ENCODE data around the gene SHCBP1L. TPM values are rescaled to one million over a fixed set of nuclear protein-coding genes. Genes with fewer than 3 reads are reported as not detected.

SHCBP1L gene
- total RNA-seq, 1 experiment from 2014 or later = not detected

- POLR2A ChIA-PET = no interaction called here
- Mint-ChIP-seq H3K27me3 (ENCODE audit: low read depth) (no peaks in the 10 kb centered on the region), H3K4me3 (no peak overlapping the region), H3K27ac (peak overlapping the region; percentile 68; the same call in 1 of the 2 replicates), H3K36me3 (peaks cover 34% of the 10 kb centered on the region), H3K4me1 (peaks cover 12% of the 10 kb centered on the region), H3K9me3 (peaks cover 23% of the 10 kb centered on the region)
- TF ChIP-seq, protein P1, sequence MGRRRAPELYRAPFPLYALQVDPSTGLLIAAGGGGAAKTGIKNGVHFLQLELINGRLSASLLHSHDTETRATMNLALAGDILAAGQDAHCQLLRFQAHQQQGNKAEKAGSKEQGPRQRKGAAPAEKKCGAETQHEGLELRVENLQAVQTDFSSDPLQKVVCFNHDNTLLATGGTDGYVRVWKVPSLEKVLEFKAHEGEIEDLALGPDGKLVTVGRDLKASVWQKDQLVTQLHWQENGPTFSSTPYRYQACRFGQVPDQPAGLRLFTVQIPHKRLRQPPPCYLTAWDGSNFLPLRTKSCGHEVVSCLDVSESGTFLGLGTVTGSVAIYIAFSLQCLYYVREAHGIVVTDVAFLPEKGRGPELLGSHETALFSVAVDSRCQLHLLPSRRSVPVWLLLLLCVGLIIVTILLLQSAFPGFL (CRISPR knock-in tag; IDR thresholded peaks at IDR 0.05; ENCODE audit: borderline replicate concordance) = no peak
- TF ChIP-seq ZNF671 (CRISPR knock-in tag; IDR thresholded peaks at IDR 0.05) (peak; percentile 39; the same call in 1 of the 2 replicates), AR (CRISPR knock-in tag; IDR thresholded peaks at IDR 0.05) (peak; percentile 13; the same call in 1 of the 2 replicates), ZMAT4 (CRISPR knock-in tag; IDR thresholded peaks at IDR 0.05) (0 out of 2 replicates have a peak, but pooled peaks have one; percentile 39), EMX1 (CRISPR knock-in tag; IDR thresholded peaks at IDR 0.05) (0 out of 2 replicates have a peak, but pooled peaks have one; percentile 2)
- ATAC-seq (peak; percentile 9), DNase-seq (ENCODE audit: low spot score) (no peak)
- CTCF ChIA-PET = interaction anchor here (1.9 kb wide), 1 partner anchor 20 kb away, joined by 6 read pairs; no protein-coding TSS in a partner anchor
These were observed 63.0 kb downstream of the SHCBP1L start for GRCh38 chr1:182889997-182890396.

- ATAC-seq = peak; percentile 10; the same call in 1 of the 2 replicates
- no peak overlapping the region for H3K4me3 Mint-ChIP-seq
- no peak for DNase-seq (ENCODE audit: low spot score)
- peak overlapping the region; percentile 81 for H3K27ac Mint-ChIP-seq
- H3K27me3 Mint-ChIP-seq (ENCODE audit: low read depth) = no peaks in the 10 kb centered on the region
- peaks cover 42% of the 10 kb centered on the region for H3K36me3 Mint-ChIP-seq
- H3K4me1 Mint-ChIP-seq = peaks cover 12% of the 10 kb centered on the region
- TF ChIP-seq OVOL2 (CRISPR knock-in tag; IDR thresholded peaks at IDR 0.05; ENCODE audit: borderline replicate concordance) (no peak), PRRX2 (CRISPR knock-in tag; IDR thresholded peaks at IDR 0.05) (peak; percentile 74; the same call in 1 of the 2 replicates), STAT6 (CRISPR knock-in tag; conservative IDR thresholded peaks at IDR 0.05; ENCODE audit: low read depth) (no peak), MXD4 (CRISPR knock-in tag; IDR thresholded peaks at IDR 0.05; ENCODE audit: borderline replicate concordance) (no peak), SOX15 (CRISPR knock-in tag; IDR thresholded peaks at IDR 0.05) (no peak)
- TF ChIP-seq, protein P2, sequence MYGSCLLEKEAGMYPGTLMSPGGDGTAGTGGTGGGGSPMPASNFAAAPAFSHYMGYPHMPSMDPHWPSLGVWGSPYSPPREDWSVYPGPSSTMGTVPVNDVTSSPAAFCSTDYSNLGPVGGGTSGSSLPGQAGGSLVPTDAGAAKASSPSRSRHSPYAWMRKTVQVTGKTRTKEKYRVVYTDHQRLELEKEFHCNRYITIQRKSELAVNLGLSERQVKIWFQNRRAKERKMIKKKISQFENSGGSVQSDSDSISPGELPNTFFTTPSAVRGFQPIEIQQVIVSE (CRISPR knock-in tag; IDR thresholded peaks at IDR 0.05; ENCODE audit: borderline replicate concordance) = no peak
- TF ChIP-seq, protein P3, sequence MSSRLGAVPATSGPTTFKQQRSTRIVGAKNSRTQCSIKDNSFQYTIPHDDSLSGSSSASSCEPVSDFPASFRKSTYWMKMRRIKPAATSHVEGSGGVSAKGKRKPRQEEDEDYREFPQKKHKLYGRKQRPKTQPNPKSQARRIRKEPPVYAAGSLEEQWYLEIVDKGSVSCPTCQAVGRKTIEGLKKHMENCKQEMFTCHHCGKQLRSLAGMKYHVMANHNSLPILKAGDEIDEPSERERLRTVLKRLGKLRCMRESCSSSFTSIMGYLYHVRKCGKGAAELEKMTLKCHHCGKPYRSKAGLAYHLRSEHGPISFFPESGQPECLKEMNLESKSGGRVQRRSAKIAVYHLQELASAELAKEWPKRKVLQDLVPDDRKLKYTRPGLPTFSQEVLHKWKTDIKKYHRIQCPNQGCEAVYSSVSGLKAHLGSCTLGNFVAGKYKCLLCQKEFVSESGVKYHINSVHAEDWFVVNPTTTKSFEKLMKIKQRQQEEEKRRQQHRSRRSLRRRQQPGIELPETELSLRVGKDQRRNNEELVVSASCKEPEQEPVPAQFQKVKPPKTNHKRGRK (CRISPR knock-in tag; IDR thresholded peaks at IDR 0.05; ENCODE audit: borderline replicate concordance) = no peak
- CTCF ChIA-PET = interaction anchor here (0.6 to 1.9 kb wide), 3 partner anchors 21 to 346 kb away, joined by 3 to 6 read pairs (median 4); no protein-coding TSS in a partner anchor
- POLR2A ChIA-PET = interaction anchor here (0.5 to 1.0 kb wide), 3 partner anchors 49 to 1903 kb away, joined by 3 to 5 read pairs (median 3); no protein-coding TSS in a partner anchor
- peaks cover 12% of the 10 kb centered on the region for H3K9me3 Mint-ChIP-seq
These were observed 64.0 kb downstream of the SHCBP1L start for GRCh38 chr1:182888736-182889531.
